Peyer's patch (tissue), 4 donors: ENCODE results near the gene NME7. TPM values are rescaled to one million over a fixed set of nuclear protein-coding genes. Genes with fewer than 3 reads are reported as not detected.

ENCODE experiments used
- DNase-seq, 3 donors: peaks; one replicate each; pipeline ENCODE4 v3.0.0-alpha.2; 2017 to 2019
- H3K27ac ChIP-seq, 4 donors: fragments of 200-600 bp; sonication (generic); one replicate each; pipeline ENCODE4 v1.5.1; 2016 to 2019
- H3K27me3 ChIP-seq, 2 donors: fragments of 200-600 bp; sonication (generic); one replicate each; pipeline ENCODE4 v1.5.1; 2019
- H3K36me3 ChIP-seq, 3 donors: fragments of 200-600 bp; sonication (generic); one replicate each; pipeline ENCODE4 v1.5.1; 2016 to 2019
- H3K4me1 ChIP-seq, 4 donors: fragments of 200-600 bp; sonication (generic); one replicate each; pipeline ENCODE4 v1.5.1; 2016 to 2019
- H3K4me3 ChIP-seq, 4 donors: fragments of 200-600 bp; sonication (generic); 1 replicate in 3 of 4; 2 replicates in 1 of 4; pipeline ENCODE4 v1.5.1; 2016 to 2019; ENCODE audit warnings: mild to moderate bottlenecking in 1 of 4
- H3K9me3 ChIP-seq, 4 donors: fragments of 200-600 bp; sonication (generic); one replicate each; pipeline ENCODE4 v1.5.1; 2016 to 2019; ENCODE audit warnings: mild to moderate bottlenecking in 1 of 4
- POLR2A ChIP-seq, 2 donors: fragments of 450-650 bp; IDR thresholded peaks; one replicate each; pipeline ENCODE4 v1.5.1; 2017; ENCODE audit warnings: antibody characterized with exemption in 2 of 2, mild to moderate bottlenecking in 2 of 2, moderate library complexity in 2 of 2
- total RNA-seq, 4 donors: library from RNA; depleted of rRNA; stranded (reverse); fragments of >200 nt; gene quantifications; one replicate each; pipeline ENCODE4 v1.1.0, GENCODE V29; 2016
- TF ChIP-seq, protein P1 (sequence below), 6 experiments: fragments of 450-650 bp in 4 of 6; fragments of 200-600 bp in 2 of 6; sonication (generic) in 1 of 6; IDR thresholded peaks; one replicate each; pipeline ENCODE4 v1.5.1; 2017 to 2019; ENCODE audit warnings: antibody characterized with exemption in 6 of 6, mild to moderate bottlenecking in 3 of 6, moderate library complexity in 1 of 6

Gene NME7
- total RNA-seq, 4 donors from 2014 or later: 3.3 to 12.7 (median 4.6) TPM

DNA sequence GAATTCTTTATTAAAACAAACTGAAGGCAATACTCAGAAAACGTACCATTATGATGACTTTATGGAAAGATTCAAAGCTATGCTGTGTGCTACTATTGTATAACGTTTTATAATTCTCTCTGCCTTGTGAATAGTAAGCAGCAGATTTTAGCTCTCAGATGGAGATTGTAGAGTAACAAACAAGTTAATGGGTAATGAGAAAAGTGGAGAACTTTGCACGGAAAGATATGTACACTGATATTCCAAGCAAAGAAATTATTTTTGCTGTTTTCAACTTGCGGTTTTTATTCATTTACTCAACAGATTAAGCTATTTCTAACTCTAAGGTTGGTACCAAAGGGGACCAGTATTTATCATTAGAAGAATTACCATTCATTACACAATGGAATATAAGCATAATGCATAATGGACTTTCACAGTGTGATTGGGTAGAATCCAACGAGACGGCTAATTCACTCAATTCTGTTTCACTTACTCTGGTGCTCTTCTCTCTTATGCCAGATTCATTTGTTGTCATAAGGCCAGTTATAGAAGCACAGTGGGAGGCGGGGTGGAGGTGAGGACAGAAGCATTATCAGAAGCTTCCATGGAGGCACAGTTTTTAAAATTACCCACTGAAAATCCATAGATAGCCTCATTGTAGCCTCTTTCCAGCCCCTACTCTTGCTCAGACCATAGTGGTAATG, 222.5 kb downstream of the NME7 start:
- peak overlapping the region in 1 of 4 donors; percentile 37 for H3K4me3 ChIP-seq
- H3K36me3 ChIP-seq: no peaks in the 10 kb centered on the region
- no peak for DNase-seq
- H3K27ac ChIP-seq: peak overlapping the region in 3 of 4 donors; percentile 5 to 69 (median 48)
- peaks cover 0 to 12% (median 0%) of the 10 kb centered on the region in 4 donors for H3K4me1 ChIP-seq
- TF ChIP-seq, protein P1, sequence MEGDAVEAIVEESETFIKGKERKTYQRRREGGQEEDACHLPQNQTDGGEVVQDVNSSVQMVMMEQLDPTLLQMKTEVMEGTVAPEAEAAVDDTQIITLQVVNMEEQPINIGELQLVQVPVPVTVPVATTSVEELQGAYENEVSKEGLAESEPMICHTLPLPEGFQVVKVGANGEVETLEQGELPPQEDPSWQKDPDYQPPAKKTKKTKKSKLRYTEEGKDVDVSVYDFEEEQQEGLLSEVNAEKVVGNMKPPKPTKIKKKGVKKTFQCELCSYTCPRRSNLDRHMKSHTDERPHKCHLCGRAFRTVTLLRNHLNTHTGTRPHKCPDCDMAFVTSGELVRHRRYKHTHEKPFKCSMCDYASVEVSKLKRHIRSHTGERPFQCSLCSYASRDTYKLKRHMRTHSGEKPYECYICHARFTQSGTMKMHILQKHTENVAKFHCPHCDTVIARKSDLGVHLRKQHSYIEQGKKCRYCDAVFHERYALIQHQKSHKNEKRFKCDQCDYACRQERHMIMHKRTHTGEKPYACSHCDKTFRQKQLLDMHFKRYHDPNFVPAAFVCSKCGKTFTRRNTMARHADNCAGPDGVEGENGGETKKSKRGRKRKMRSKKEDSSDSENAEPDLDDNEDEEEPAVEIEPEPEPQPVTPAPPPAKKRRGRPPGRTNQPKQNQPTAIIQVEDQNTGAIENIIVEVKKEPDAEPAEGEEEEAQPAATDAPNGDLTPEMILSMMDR (IDR thresholded peaks at IDR 0.05): no peak
- TF ChIP-seq POLR2A (IDR thresholded peaks at IDR 0.05): no peak
- no peaks in the 10 kb centered on the region for H3K27me3 ChIP-seq
- no peaks in the 10 kb centered on the region for H3K9me3 ChIP-seq

GRCh38 chr1:169143984-169144383, 223.6 kb downstream of the NME7 start:
- peak overlapping the region in 1 of 4 donors; percentile 69 for H3K27ac ChIP-seq
- peaks cover 0 to 1% (median 0%) of the 10 kb centered on the region in 4 donors for H3K4me1 ChIP-seq
- H3K4me3 ChIP-seq: no peak overlapping the region
- H3K27me3 ChIP-seq: no peaks in the 10 kb centered on the region
- TF ChIP-seq, protein P1 (IDR thresholded peaks at IDR 0.05): no peak
- TF ChIP-seq POLR2A (IDR thresholded peaks at IDR 0.05): no peak
- H3K9me3 ChIP-seq: no peaks in the 10 kb centered on the region
- DNase-seq: no peak
- no peaks in the 10 kb centered on the region for H3K36me3 ChIP-seq

- no peaks in the 10 kb centered on the region for H3K27me3 ChIP-seq
- no peaks in the 10 kb centered on the region for H3K9me3 ChIP-seq
- peak overlapping the region in 1 of 4 donors; percentile 27 for H3K27ac ChIP-seq
- H3K4me1 ChIP-seq: no peaks in the 10 kb centered on the region
- no peak for TF ChIP-seq POLR2A (IDR thresholded peaks at IDR 0.05)
- TF ChIP-seq, protein P1 (IDR thresholded peaks at IDR 0.05): no peak
- H3K36me3 ChIP-seq: no peaks in the 10 kb centered on the region
- no peak overlapping the region for H3K4me3 ChIP-seq
- DNase-seq: no peak
These were observed 224.3 kb downstream of the NME7 start for GRCh38 chr1:169143346-169143745.

DNA sequence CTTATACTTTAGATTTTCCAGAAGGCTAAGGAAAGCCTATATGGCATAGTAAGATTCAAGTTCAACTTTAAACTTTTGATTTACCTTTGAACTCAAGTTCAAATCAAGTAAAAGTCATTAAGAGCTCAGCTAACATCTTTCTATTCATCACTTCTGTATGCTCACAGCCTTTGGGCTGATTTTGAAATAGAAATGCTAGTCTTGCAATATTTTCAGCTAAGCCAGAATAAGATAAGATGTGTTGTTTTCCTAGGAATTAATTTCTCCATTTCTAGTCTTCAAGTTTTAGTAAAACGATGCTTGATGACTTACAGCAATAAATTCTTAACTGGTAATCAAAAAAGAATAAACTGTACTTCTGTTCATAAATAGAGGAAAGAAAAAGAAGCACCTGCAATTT, 225.5 kb downstream of the NME7 start:
- H3K36me3 ChIP-seq: no peaks in the 10 kb centered on the region
- no peaks in the 10 kb centered on the region for H3K27me3 ChIP-seq
- H3K4me1 ChIP-seq: no peaks in the 10 kb centered on the region
- H3K27ac ChIP-seq: no peak overlapping the region
- no peak for TF ChIP-seq POLR2A (IDR thresholded peaks at IDR 0.05)
- TF ChIP-seq, protein P1 (IDR thresholded peaks at IDR 0.05): no peak
- no peak for DNase-seq
- H3K4me3 ChIP-seq: no peak overlapping the region
- no peaks in the 10 kb centered on the region for H3K9me3 ChIP-seq

- Histone ChIP-seq H3K4me1 (no peaks in the 10 kb centered on the region), H3K27me3 (no peaks in the 10 kb centered on the region), H3K9me3 (no peaks in the 10 kb centered on the region), H3K36me3 (no peaks in the 10 kb centered on the region), H3K27ac (no peak overlapping the region), H3K4me3 (no peak overlapping the region)
- DNase-seq: no peak
- TF ChIP-seq, protein P1 (IDR thresholded peaks at IDR 0.05): no peak
- no peak for TF ChIP-seq POLR2A (IDR thresholded peaks at IDR 0.05)
These were observed 226.2 kb downstream of the NME7 start for GRCh38 chr1:169141356-169141755.
